ENCODE measurements around the gene GPR15.

DNA sequence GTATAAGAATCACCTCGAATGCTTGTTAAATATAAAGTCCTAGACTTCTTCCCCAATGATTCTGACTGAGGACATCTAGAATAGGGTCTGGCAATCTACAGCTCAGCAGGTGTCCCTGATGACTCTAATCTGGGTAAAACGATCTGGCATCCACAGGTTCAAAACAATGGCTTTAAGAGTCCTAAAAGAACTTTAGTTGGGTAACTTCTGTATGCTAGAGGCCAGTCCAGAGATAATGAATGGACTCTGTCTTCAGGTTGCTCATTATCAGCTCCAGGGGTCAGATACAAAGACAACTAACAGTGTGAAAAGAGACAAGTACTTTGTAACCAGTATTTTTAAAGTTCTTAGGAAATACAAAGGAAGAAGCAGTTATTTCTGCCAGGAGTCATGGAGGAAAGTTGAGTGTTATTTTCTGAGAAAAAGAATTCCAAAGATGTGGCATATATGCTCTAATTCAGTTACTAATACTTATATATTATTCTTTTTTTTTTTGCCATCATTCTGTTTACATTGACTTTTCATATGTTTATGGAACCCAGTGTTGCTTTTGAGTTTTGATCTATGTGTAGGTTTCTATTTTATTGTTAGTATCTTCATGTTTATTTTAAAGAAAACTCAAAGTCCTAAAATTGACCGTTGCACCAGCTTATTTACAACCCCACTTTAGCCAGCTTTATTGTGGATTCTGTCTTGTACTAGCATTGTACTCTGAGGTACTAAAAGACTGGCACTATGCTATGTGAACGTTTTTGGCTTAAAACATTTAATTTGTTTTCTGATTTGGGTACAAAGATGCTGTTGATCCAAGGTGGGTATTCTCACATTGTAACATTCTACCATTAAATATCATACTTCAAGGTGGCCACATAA, 3.1 kb upstream of the GPR15 start:
- TF ChIP-seq, protein P1, sequence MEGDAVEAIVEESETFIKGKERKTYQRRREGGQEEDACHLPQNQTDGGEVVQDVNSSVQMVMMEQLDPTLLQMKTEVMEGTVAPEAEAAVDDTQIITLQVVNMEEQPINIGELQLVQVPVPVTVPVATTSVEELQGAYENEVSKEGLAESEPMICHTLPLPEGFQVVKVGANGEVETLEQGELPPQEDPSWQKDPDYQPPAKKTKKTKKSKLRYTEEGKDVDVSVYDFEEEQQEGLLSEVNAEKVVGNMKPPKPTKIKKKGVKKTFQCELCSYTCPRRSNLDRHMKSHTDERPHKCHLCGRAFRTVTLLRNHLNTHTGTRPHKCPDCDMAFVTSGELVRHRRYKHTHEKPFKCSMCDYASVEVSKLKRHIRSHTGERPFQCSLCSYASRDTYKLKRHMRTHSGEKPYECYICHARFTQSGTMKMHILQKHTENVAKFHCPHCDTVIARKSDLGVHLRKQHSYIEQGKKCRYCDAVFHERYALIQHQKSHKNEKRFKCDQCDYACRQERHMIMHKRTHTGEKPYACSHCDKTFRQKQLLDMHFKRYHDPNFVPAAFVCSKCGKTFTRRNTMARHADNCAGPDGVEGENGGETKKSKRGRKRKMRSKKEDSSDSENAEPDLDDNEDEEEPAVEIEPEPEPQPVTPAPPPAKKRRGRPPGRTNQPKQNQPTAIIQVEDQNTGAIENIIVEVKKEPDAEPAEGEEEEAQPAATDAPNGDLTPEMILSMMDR (IDR thresholded peaks at IDR 0.05 in 4 of 5, conservative IDR thresholded peaks at IDR 0.05 in 1 of 5), result no peak
- no peak for TF ChIP-seq POLR2A (IDR thresholded peaks at IDR 0.05)

Data from gastrocnemius medialis (tissue), 4 donors.